ENCODE results near the gene RNF208.

Gene RNF208

GRCh38 chr9:137255448-137256114, 33.5 kb upstream of the RNF208 start:
- H4K20me1 ChIP-seq (ENCODE audit: insufficient read depth, low read length) = no peaks in the 10 kb centered on the region
- TF ChIP-seq CTCF (IDR thresholded peaks at IDR 0.05; ENCODE audit: low read length) = no peak
- TF ChIP-seq EZH2 (IDR thresholded peaks at IDR 0.05; ENCODE audit: borderline replicate concordance, low read length) = no peak
- peaks cover 46% of the 10 kb centered on the region for H3K4me1 ChIP-seq (ENCODE audit: insufficient read depth, low read length, severe bottlenecking)
- no peaks in the 10 kb centered on the region for H3K9me2 ChIP-seq (ENCODE audit: low read depth, low read length)
- H3K36me3 ChIP-seq (ENCODE audit: insufficient read depth, low read length) = peaks cover 10% of the 10 kb centered on the region
- peak overlapping the region; percentile 89 for H3K9ac ChIP-seq (ENCODE audit: low read length)
- H3F3A ChIP-seq (ENCODE audit: insufficient read depth, low read length) = no peaks in the 10 kb centered on the region
- no peak overlapping the region for H2AFZ ChIP-seq (ENCODE audit: low read length)
- peak overlapping the region; percentile 90 for H3K4me3 ChIP-seq (ENCODE audit: low read depth, low read length, poor library complexity, severe bottlenecking)
- H3K27me3 ChIP-seq (ENCODE audit: insufficient read depth, low read length) = no peaks in the 10 kb centered on the region; the same call in 1 of the 2 replicates
- H3K4me2 ChIP-seq (ENCODE audit: low read length) = peak overlapping the region; percentile 88
- no peak overlapping the region for H3K27ac ChIP-seq (ENCODE audit: low read depth, low read length, poor library complexity, severe bottlenecking)
- no peaks in the 10 kb centered on the region for H3K9me3 ChIP-seq (ENCODE audit: low read length)
- no peaks in the 10 kb centered on the region for H3K79me2 ChIP-seq (ENCODE audit: insufficient read depth, low read length)

GRCh38 chr9:137254624-137255447, 32.8 kb upstream of the RNF208 start, which contains the start of gene NELFB:
Gene NELFB, plus strand, starts transcription at chr9:137255327.
- no peaks in the 10 kb centered on the region for H4K20me1 ChIP-seq (ENCODE audit: insufficient read depth, low read length)
- peak within 1 kb of the TSS; percentile 90 for H3K4me3 ChIP-seq (ENCODE audit: low read depth, low read length, poor library complexity, severe bottlenecking)
- TF ChIP-seq CTCF (IDR thresholded peaks at IDR 0.05; ENCODE audit: low read length) = no peak
- TF ChIP-seq EZH2 (IDR thresholded peaks at IDR 0.05; ENCODE audit: borderline replicate concordance, low read length) = no peak
- 0 out of 2 replicates have a peak within 1 kb of the TSS, but pooled peaks have one; percentile 22 for H2AFZ ChIP-seq (ENCODE audit: low read length)
- H3K9me3 ChIP-seq (ENCODE audit: low read length) = no peaks in the 10 kb centered on the region
- H3K9me2 ChIP-seq (ENCODE audit: low read depth, low read length) = no peaks in the 10 kb centered on the region
- H3K4me1 ChIP-seq (ENCODE audit: insufficient read depth, low read length, severe bottlenecking) = peaks cover 46% of the 10 kb centered on the region
- H3K79me2 ChIP-seq (ENCODE audit: insufficient read depth, low read length) = no peaks in the 10 kb centered on the region
- H3K4me2 ChIP-seq (ENCODE audit: low read length) = peak within 1 kb of the TSS; percentile 88
- H3K36me3 ChIP-seq (ENCODE audit: insufficient read depth, low read length) = peaks cover 10% of the 10 kb centered on the region
- H3K27ac ChIP-seq (ENCODE audit: low read depth, low read length, poor library complexity, severe bottlenecking) = no peak within 1 kb of the TSS
- H3K27me3 ChIP-seq (ENCODE audit: insufficient read depth, low read length) = no peaks in the 10 kb centered on the region; the same call in 1 of the 2 replicates
- H3F3A ChIP-seq (ENCODE audit: insufficient read depth, low read length) = no peaks in the 10 kb centered on the region
- H3K9ac ChIP-seq (ENCODE audit: low read length) = peak within 1 kb of the TSS; percentile 89

- peaks cover 6% of the 10 kb centered on the region for H3K36me3 ChIP-seq (ENCODE audit: insufficient read depth, low read length)
- H4K20me1 ChIP-seq (ENCODE audit: insufficient read depth, low read length) = no peaks in the 10 kb centered on the region
- H3K9me2 ChIP-seq (ENCODE audit: low read depth, low read length) = no peaks in the 10 kb centered on the region
- no peak overlapping the region for H2AFZ ChIP-seq (ENCODE audit: low read length)
- peaks cover 46% of the 10 kb centered on the region for H3K4me1 ChIP-seq (ENCODE audit: insufficient read depth, low read length, severe bottlenecking)
- H3K27ac ChIP-seq (ENCODE audit: low read depth, low read length, poor library complexity, severe bottlenecking) = no peak overlapping the region
- H3K9ac ChIP-seq (ENCODE audit: low read length) = peak overlapping the region; percentile 86
- H3F3A ChIP-seq (ENCODE audit: insufficient read depth, low read length) = no peaks in the 10 kb centered on the region
- H3K4me2 ChIP-seq (ENCODE audit: low read length) = peak overlapping the region; percentile 85
- peak overlapping the region; percentile 72 for H3K4me3 ChIP-seq (ENCODE audit: low read depth, low read length, poor library complexity, severe bottlenecking)
- H3K27me3 ChIP-seq (ENCODE audit: insufficient read depth, low read length) = no peaks in the 10 kb centered on the region; the same call in 1 of the 2 replicates
- TF ChIP-seq EZH2 (IDR thresholded peaks at IDR 0.05; ENCODE audit: borderline replicate concordance, low read length) = no peak
- no peak for TF ChIP-seq CTCF (IDR thresholded peaks at IDR 0.05; ENCODE audit: low read length)
- no peaks in the 10 kb centered on the region for H3K79me2 ChIP-seq (ENCODE audit: insufficient read depth, low read length)
- no peaks in the 10 kb centered on the region for H3K9me3 ChIP-seq (ENCODE audit: low read length)
Measured at GRCh38 chr9:137253717-137254623, 31.9 kb upstream of the RNF208 start.
